GM12878 (cell line): Measurements from ENCODE around the gene PTS. TPM values are rescaled to one million over a fixed set of nuclear protein-coding genes. Genes with fewer than 3 reads are reported as not detected.

Source experiments
- ATAC-seq: fragments of 200-7000 bp; cut with Tn5 transposase; 3 replicates; pipeline ENCODE4 v1.9.1; 2020; ENCODE audit warnings: mild to moderate bottlenecking, moderate library complexity
- BruUV-seq: library from RNA; stranded (reverse); fragments of 400-500 nt; replicated peaks from 2 replicates; lab custom pipeline; 2021; lab: Mats Ljungman, UMichigan
- CTCF ChIA-PET: fragments of 300-600 bp; sonication (Branson Sonifier 250); formaldehyde crosslinking; extraction: SDS; loops from one replicate; lab custom pipeline; 2021; ENCODE audit warnings: inconsistent platforms; lab: Yijun Ruan, JAX
- POLR2A ChIA-PET: fragments of 350-600 bp; formaldehyde crosslinking; extraction: SDS; loops from one replicate; lab custom pipeline; 2021; ENCODE audit warnings: inconsistent platforms; lab: Charles Lee
- RAD21 ChIA-PET: fragments of 300-600 bp; sonication (Branson Sonifier 250); formaldehyde crosslinking; loops from one replicate; lab custom pipeline; 2023; ENCODE audit warnings: antibody characterized with exemption; ENCODE audit not compliant: unreplicated experiment; lab: Charles Lee
- SMC1A ChIA-PET: fragments of 300-600 bp; sonication (Branson Sonifier 250); formaldehyde crosslinking; loops from one replicate; lab custom pipeline; 2023; ENCODE audit not compliant: unreplicated experiment, uncharacterized antibody; lab: Charles Lee
- DNase-seq: peaks from one replicate; pipeline ENCODE4 v3.0.0-alpha.2; 2011; ENCODE audit warnings: low read depth, low spot score
- FAIRE-seq: peaks from 3 replicates; lab custom pipeline; 2011; peaks lifted over from hg19 to GRCh38; lab: Jason Lieb, UNC
- H2AFZ ChIP-seq: 2 replicates; pipeline ENCODE4 v1.6.0; 2011; ENCODE audit warnings: low read depth, low read length, control low read depth; ENCODE audit not compliant: control insufficient read depth
- H3K27ac ChIP-seq: 2 replicates; pipeline ENCODE4 v1.5.1; 2011; ENCODE audit warnings: control low read depth; ENCODE audit not compliant: control insufficient read depth, insufficient read depth
- H3K27me3 ChIP-seq, 2 experiments: replicated peaks in 1 of 2; 2 replicates each; pipeline versions ENCODE4 v1.6.0 to v1.6.1; 2011; ENCODE audit warnings: low read length in 1 of 2; ENCODE audit not compliant: control insufficient read depth in 2 of 2, insufficient read depth in 2 of 2
- H3K36me3 ChIP-seq, 2 experiments: 2 replicates each; pipeline ENCODE4 v1.5.1; 2011; ENCODE audit warnings: low read length in 1 of 2; ENCODE audit not compliant: control insufficient read depth in 2 of 2, insufficient read depth in 2 of 2
- H3K4me1 ChIP-seq: 2 replicates; pipeline ENCODE4 v1.6.1; 2011; ENCODE audit warnings: mild to moderate bottlenecking, low read length, moderate library complexity, mixed read lengths; ENCODE audit not compliant: control insufficient read depth, insufficient read depth
- H3K4me2 ChIP-seq: 2 replicates; pipeline ENCODE4 v1.6.0; 2011; ENCODE audit warnings: control low read depth; ENCODE audit not compliant: control insufficient read depth, insufficient read depth
- H3K4me3 ChIP-seq: fragments of 200-600 bp; sonication (generic); 2 replicates; pipeline ENCODE4 v1.5.1; 2016
- H3K79me2 ChIP-seq: 2 replicates; pipeline ENCODE4 v1.6.0; 2011; ENCODE audit warnings: low read length; ENCODE audit not compliant: control insufficient read depth, insufficient read depth
- H3K9ac ChIP-seq: 2 replicates; pipeline ENCODE4 v1.8.0; 2011; ENCODE audit warnings: low read length, control low read depth, mixed read lengths; ENCODE audit not compliant: control insufficient read depth, insufficient read depth
- H3K9me3 ChIP-seq: replicated peaks from 3 replicates; pipeline ENCODE4 v1.5.1; 2011; ENCODE audit warnings: mild to moderate bottlenecking, low read length; ENCODE audit not compliant: control insufficient read depth, insufficient read depth
- H4K20me1 ChIP-seq: 2 replicates; pipeline ENCODE4 v1.6.0; 2011; ENCODE audit not compliant: control insufficient read depth, insufficient read depth
- MTA2 ChIP-seq: fragments of 450-650 bp; IDR thresholded peaks from 2 replicates; pipeline ENCODE4 v1.6.1; 2016; ENCODE audit warnings: low read depth, mild to moderate bottlenecking, moderate library complexity
- MTA3 ChIP-seq: IDR thresholded peaks from 2 replicates; pipeline ENCODE4 v1.6.1; 2012; ENCODE audit warnings: low read length, inconsistent platforms, borderline replicate concordance
- RAD51 ChIP-seq: fragments of 450-650 bp; IDR thresholded peaks from 2 replicates; pipeline ENCODE4 v1.6.1; 2016; ENCODE audit warnings: moderate library complexity, mild to moderate bottlenecking, inconsistent platforms
- TCF3 ChIP-seq: IDR thresholded peaks from 2 replicates; pipeline ENCODE4 v1.6.1; 2012; ENCODE audit warnings: low read depth, mild to moderate bottlenecking, low read length, borderline replicate concordance; ENCODE audit not compliant: insufficient read depth
- ZNF622 ChIP-seq: fragments of 450-650 bp; IDR thresholded peaks from 2 replicates; pipeline ENCODE4 v1.6.1; 2017; ENCODE audit warnings: mild to moderate bottlenecking, inconsistent platforms
- WGBS: methylation state at CpG from one replicate; pipeline ENCODE4 v1.1.6; 2016; ENCODE audit warnings: low lambda C conversion rate; ENCODE audit not compliant: insufficient replicate concordance, insufficient coverage; ENCODE audit errors: missing lambda C conversion rate; 5-methylcytosine and 5-hydroxymethylcytosine counted together
- in situ Hi-C: fragments of 300-500 bp; cut with MboI; formaldehyde crosslinking; loops from 9 replicates; pipeline ENCODE4 v1.14.3; 2018; ENCODE audit warnings: mixed read lengths
- intact Hi-C: fragments of 100-400 bp; cut with micrococcal nuclease; formaldehyde crosslinking; loops from one replicate; pipeline ENCODE4 v1.14.2; 2022; ENCODE audit not compliant: unreplicated experiment
- polyA plus RNA-seq, 11 experiments: library from polyadenylated mRNA; depleted of rRNA in 4 of 11; unstranded in 6 of 11; stranded (reverse) in 5 of 11; fragments of >200 nt; fragmentation: Nextera tagmentation in 4 of 11; fragmentation: Illumina TruSeq in 1 of 11; extraction: Ambion mirVana in 4 of 11; extraction: Trizol in 1 of 11; gene quantifications; 1 replicate in 1 of 11; 2 replicates in 10 of 11; pipeline versions ENCODE4 v1.2.1 to v1.2.3, GENCODE V29; 2011 to 2016; ENCODE audit warnings: inconsistent platforms in 2 of 11, missing spikeins in 2 of 11, low read depth in 1 of 11
- total RNA-seq, 4 experiments: library from RNA; depleted of rRNA in 3 of 4; stranded (reverse); fragments of >200 nt in 3 of 4; fragmentation: Illumina TruSeq in 1 of 4; extraction: Trizol in 1 of 4; gene quantifications; 2 replicates each; pipeline versions ENCODE4 v1.2.1 to v1.2.3, GENCODE V29; 2013 to 2021
- TF ChIP-seq, protein P1 (sequence below): fragments of 450-650 bp; IDR thresholded peaks from 2 replicates; pipeline ENCODE4 v1.6.1; 2018; ENCODE audit warnings: mild to moderate bottlenecking, low read depth, moderate library complexity; ENCODE audit not compliant: partially characterized antibody
- TF ChIP-seq, protein P2 (sequence below): fragments of 450-650 bp; IDR thresholded peaks from 2 replicates; pipeline ENCODE4 v1.6.1; 2016; ENCODE audit warnings: mild to moderate bottlenecking
- TF ChIP-seq, protein P3 (sequence below): fragments of 450-650 bp; IDR thresholded peaks from 2 replicates; pipeline ENCODE4 v1.6.1; 2018; ENCODE audit warnings: borderline replicate concordance, mild to moderate bottlenecking; ENCODE audit not compliant: partially characterized antibody
- TF ChIP-seq, protein P4 (sequence below): fragments of 450-650 bp; IDR thresholded peaks from 2 replicates; pipeline ENCODE4 v1.6.1; 2016; ENCODE audit warnings: mild to moderate bottlenecking

Gene PTS
- total and polyA plus RNA-seq, 10 of the 15 experiments (the other 5 are each of a cell fraction or from before 2014, with no cell fraction given) = 11.7 to 47.6 (median 15.5) TPM

DNA sequence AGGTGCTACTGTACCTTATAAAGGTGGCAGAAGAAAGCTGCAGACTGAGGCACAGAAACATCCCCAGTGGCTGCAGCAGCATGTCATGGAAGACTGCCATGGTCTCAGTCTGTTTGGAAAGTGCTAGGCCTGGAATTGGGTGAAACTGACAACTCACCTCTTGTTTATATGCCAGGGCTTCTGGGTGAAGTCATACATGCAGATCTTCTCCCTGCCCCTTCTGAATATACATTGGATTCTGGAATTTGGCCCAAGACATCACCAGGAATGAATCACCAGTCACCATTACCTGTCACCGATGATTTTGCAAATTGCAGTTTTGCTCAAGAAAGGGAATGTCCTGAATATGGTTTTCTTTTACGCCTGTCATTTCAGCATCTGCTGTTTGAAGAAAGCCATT lies 34.3 kb downstream of the PTS start, which contains the start of gene PLET1 (continued):
- TF ChIP-seq, protein P1, sequence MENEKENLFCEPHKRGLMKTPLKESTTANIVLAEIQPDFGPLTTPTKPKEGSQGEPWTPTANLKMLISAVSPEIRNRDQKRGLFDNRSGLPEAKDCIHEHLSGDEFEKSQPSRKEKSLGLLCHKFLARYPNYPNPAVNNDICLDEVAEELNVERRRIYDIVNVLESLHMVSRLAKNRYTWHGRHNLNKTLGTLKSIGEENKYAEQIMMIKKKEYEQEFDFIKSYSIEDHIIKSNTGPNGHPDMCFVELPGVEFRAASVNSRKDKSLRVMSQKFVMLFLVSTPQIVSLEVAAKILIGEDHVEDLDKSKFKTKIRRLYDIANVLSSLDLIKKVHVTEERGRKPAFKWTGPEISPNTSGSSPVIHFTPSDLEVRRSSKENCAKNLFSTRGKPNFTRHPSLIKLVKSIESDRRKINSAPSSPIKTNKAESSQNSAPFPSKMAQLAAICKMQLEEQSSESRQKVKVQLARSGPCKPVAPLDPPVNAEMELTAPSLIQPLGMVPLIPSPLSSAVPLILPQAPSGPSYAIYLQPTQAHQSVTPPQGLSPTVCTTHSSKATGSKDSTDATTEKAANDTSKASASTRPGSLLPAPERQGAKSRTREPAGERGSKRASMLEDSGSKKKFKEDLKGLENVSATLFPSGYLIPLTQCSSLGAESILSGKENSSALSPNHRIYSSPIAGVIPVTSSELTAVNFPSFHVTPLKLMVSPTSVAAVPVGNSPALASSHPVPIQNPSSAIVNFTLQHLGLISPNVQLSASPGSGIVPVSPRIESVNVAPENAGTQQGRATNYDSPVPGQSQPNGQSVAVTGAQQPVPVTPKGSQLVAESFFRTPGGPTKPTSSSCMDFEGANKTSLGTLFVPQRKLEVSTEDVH = no peak
- no peak for TF ChIP-seq RAD51
- TF ChIP-seq, protein P2, sequence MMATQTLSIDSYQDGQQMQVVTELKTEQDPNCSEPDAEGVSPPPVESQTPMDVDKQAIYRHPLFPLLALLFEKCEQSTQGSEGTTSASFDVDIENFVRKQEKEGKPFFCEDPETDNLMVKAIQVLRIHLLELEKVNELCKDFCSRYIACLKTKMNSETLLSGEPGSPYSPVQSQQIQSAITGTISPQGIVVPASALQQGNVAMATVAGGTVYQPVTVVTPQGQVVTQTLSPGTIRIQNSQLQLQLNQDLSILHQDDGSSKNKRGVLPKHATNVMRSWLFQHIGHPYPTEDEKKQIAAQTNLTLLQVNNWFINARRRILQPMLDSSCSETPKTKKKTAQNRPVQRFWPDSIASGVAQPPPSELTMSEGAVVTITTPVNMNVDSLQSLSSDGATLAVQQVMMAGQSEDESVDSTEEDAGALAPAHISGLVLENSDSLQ = no peak
- no peak for TF ChIP-seq TCF3
- TF ChIP-seq ZNF622 = no peak
- TF ChIP-seq MTA2 = no peak

DNA sequence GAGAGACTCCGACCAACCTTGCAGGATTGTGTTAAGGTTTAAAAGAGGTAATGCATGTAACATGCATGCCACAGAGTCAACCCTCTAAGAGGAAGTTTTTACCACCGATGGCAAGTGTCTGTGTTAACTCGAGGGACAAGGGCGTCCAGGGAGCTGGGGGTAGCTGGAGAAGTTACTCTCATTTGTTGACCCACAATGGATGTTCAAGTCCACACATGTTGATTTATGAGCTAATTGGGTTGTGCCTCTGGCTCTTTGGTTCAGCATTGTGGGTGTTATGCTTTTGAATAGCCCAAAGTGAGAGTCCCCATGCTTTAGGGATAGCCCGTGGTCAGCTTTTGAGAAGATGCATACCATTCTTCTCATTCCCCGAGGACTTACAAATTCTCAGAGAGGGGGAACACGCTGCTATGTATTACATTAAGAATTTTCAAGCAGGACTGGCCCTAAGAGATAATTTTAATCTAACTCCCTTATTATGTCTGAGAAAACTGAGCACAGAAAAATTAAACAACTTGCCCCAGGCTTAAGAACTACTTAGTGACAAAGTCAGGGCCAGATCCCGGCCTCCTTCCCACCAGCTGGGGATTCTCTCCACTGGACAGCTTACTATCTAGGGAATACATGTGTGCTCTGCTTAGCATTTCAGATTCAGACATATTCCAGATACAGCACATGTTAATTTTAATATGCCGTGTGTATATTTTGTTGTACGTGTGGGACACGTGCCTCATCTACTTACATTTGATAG lies 39.6 kb downstream of the PTS start:
- ChIA-PET CTCF (interaction anchor here (2.4 kb wide), 1 partner anchor 15 kb away, joined by 9 read pairs; no protein-coding TSS in a partner anchor), RAD21 (interaction anchor here (1.9 kb wide), 1 partner anchor 15 kb away, joined by 7 read pairs; no protein-coding TSS in a partner anchor)
- no peak for FAIRE-seq
- TF ChIP-seq MTA3 = no peak
- TF ChIP-seq, protein P1 = no peak
- TF ChIP-seq, protein P3, sequence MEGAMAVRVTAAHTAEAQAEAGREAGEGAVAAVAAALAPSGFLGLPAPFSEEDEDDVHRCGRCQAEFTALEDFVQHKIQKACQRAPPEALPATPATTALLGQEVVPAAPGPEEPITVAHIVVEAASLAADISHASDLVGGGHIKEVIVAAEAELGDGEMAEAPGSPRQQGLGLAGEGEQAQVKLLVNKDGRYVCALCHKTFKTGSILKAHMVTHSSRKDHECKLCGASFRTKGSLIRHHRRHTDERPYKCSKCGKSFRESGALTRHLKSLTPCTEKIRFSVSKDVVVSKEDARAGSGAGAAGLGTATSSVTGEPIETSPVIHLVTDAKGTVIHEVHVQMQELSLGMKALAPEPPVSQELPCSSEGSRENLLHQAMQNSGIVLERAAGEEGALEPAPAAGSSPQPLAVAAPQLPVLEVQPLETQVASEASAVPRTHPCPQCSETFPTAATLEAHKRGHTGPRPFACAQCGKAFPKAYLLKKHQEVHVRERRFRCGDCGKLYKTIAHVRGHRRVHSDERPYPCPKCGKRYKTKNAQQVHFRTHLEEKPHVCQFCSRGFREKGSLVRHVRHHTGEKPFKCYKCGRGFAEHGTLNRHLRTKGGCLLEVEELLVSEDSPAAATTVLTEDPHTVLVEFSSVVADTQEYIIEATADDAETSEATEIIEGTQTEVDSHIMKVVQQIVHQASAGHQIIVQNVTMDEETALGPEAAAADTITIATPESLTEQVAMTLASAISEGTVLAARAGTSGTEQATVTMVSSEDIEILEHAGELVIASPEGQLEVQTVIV = no peak
- TF ChIP-seq, protein P4, sequence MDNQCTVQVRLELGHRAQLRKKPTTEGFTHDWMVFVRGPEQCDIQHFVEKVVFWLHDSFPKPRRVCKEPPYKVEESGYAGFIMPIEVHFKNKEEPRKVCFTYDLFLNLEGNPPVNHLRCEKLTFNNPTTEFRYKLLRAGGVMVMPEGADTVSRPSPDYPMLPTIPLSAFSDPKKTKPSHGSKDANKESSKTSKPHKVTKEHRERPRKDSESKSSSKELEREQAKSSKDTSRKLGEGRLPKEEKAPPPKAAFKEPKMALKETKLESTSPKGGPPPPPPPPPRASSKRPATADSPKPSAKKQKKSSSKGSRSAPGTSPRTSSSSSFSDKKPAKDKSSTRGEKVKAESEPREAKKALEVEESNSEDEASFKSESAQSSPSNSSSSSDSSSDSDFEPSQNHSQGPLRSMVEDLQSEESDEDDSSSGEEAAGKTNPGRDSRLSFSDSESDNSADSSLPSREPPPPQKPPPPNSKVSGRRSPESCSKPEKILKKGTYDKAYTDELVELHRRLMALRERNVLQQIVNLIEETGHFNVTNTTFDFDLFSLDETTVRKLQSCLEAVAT = no peak

More for the DNA sequence above, 39.6 kb downstream of the PTS start:
- Histone ChIP-seq H3K79me2 (no peaks in the 10 kb centered on the region), H3K4me3 (no peak overlapping the region), H2AFZ (no peak overlapping the region), H3K4me2 (no peak overlapping the region), H3K9ac (no peak overlapping the region), H3K4me1 (no peaks in the 10 kb centered on the region), H3K27ac (no peak overlapping the region), H3K36me3 (no peaks in the 10 kb centered on the region), H3K9me3 (no peaks in the 10 kb centered on the region), H4K20me1 (no peaks in the 10 kb centered on the region), H3K27me3 (no peaks in the 10 kb centered on the region)
- 43% methylated on average over 11 of the region's 11 CpGs for WGBS
- in situ Hi-C loops (no loop called here), intact Hi-C loops (no loop called here)
- DNase-seq (no peak), ATAC-seq (no peak)
- no TSS peak for BruUV-seq
- POLR2A ChIA-PET = no interaction called here
- SMC1A ChIA-PET = interaction anchor here (0.5 to 1.3 kb wide), 2 partner anchors 8 to 13 kb away, joined by 3 to 4 read pairs; no protein-coding TSS in a partner anchor
